ENCODE results near the gene PPP1R3F. TPM values are rescaled to one million over a fixed set of nuclear protein-coding genes. Genes with fewer than 3 reads are reported as not detected.

Gene PPP1R3F
- total and polyA plus RNA-seq, 9 of the 15 experiments (the other 6 are each of a cell fraction or from before 2014, with no cell fraction given), result 0.03 to 0.91 (median 0.43) TPM; not detected in 1

- H3K4me1 ChIP-seq (replicated peaks in 1 of 2; ENCODE audit: control insufficient read depth in 2 of 2, insufficient read depth in 2 of 2, low read length in 2 of 2), result peaks cover 0 to 10% of the 10 kb centered on the region in 2 experiments; a peak in 2 of 5 replicates
- H3K36me3 ChIP-seq (ENCODE audit: control insufficient read depth, insufficient read depth, low read length), result no peaks in the 10 kb centered on the region
- no peaks in the 10 kb centered on the region for H3K9me1 ChIP-seq (ENCODE audit: control insufficient read depth, insufficient read depth, low read length)
- ATAC-seq, result peak; percentile 40; the same call in 1 of the 3 replicates
- 3% methylated on average over 4 of the region's 4 CpGs for WGBS (ENCODE audit: insufficient coverage, low coverage, missing lambda C conversion rate)
- in situ Hi-C loops (cut with MboI), result no loop called here
- H3K4me3 ChIP-seq, result no peak overlapping the region
- H3K79me2 ChIP-seq (ENCODE audit: control insufficient read depth, insufficient read depth, low read length), result no peaks in the 10 kb centered on the region
- ChIA-PET CTCF (ENCODE audit: low intra/inter-chr PET ratio) (no interaction called here), POLR2A (no interaction called here)
- peak overlapping the region; percentile 74 for H2AFZ ChIP-seq (ENCODE audit: low read depth, low read length)
- H3K9me3 ChIP-seq (replicated peaks; ENCODE audit: control insufficient read depth, insufficient read depth, low read depth, low read length), result no peaks in the 10 kb centered on the region
- H3K9ac ChIP-seq (ENCODE audit: insufficient read depth in 1 of 2, low read depth in 2 of 2, low read length in 2 of 2), result no peak overlapping the region; a peak in 1 of 4 replicates
- H3K4me2 ChIP-seq (ENCODE audit: insufficient read depth, low read length), result peak overlapping the region; percentile 54
- intact Hi-C loops (cut with micrococcal nuclease), result no loop called here
- FAIRE-seq, result peak; percentile 82
- no peaks in the 10 kb centered on the region for H3K27me3 ChIP-seq (ENCODE audit: control insufficient read depth in 2 of 2, insufficient read depth in 2 of 2, low read length in 2 of 2)
- DNase-seq (ENCODE audit: extremely low read depth in 1 of 4, low spot score in 3 of 4), result peak in 1 of 4 experiments; percentile 51
- no TSS peak for BruUV-seq (replicated peaks)
- H4K20me1 ChIP-seq (replicated peaks; ENCODE audit: control insufficient read depth, insufficient read depth, low read length), result no peaks in the 10 kb centered on the region
- H3K27ac ChIP-seq (ENCODE audit: extremely low read depth, low read depth, low read length), result peak overlapping the region; percentile 49; the same call in 2 of the 3 replicates
- TF ChIP-seq TCF3 (CRISPR knock-in tag; IDR thresholded peaks at IDR 0.05) (0 out of 2 replicates have a peak, but pooled peaks have one; percentile 27), ATF3 (IDR thresholded peaks at IDR 0.05) (peak; percentile 52), ATF3 (CRISPR knock-in tag; conservative IDR thresholded peaks at IDR 0.05) (no peak), ATF7 (IDR thresholded peaks at IDR 0.05) (peak; percentile 70), NR2F6 (CRISPR knock-in tag; IDR thresholded peaks at IDR 0.05) (no peak), HMBOX1 (IDR thresholded peaks at IDR 0.05) (peak; percentile 87), DDX20 (tag; IDR thresholded peaks at IDR 0.05; ENCODE audit: low read depth) (no peak), ZNF512 (tag; IDR thresholded peaks at IDR 0.05) (peak; percentile 44; the same call in 1 of the 2 replicates), TAL1 (IDR thresholded peaks at IDR 0.05) (peak; percentile 43; the same call in 1 of the 2 replicates), ZNF316 (IDR thresholded peaks at IDR 0.05) (no peak), CBFA2T3 (IDR thresholded peaks at IDR 0.05) (peak; percentile 45), FOXK2 (conservative IDR thresholded peaks at IDR 0.05 in 1 of 2, IDR thresholded peaks at IDR 0.05 in 1 of 2; ENCODE audit: low read depth in 2 of 2) (no peak), TRIM24 (IDR thresholded peaks at IDR 0.05) (0 out of 4 replicates have a peak, but pooled peaks of 1 of the 2 experiments have one; percentile 11), SMARCE1 (IDR thresholded peaks at IDR 0.05) (0 out of 2 replicates have a peak, but pooled peaks have one; percentile 24)
Measured at GRCh38 chrX:49316085-49316484, 46.5 kb downstream of the PPP1R3F start.

Measured in K562 (cell line).